Muscle layer of duodenum (tissue), 2 donors: ENCODE results near the gene UBLCP1.

Experiments
- H3K27ac ChIP-seq: one replicate; pipeline ENCODE4 v1.7.0; 2013; ENCODE audit warnings: mild to moderate bottlenecking, low read length
- H3K27me3 ChIP-seq: one replicate; pipeline ENCODE4 v1.7.0; 2013; ENCODE audit warnings: low read depth, mild to moderate bottlenecking, control low read depth, low read length
- H3K36me3 ChIP-seq, 2 donors: one replicate each; pipeline ENCODE4 v1.7.0; 2013; ENCODE audit warnings: low read length in 2 of 2, control low read depth in 1 of 2, mild to moderate bottlenecking in 1 of 2; ENCODE audit not compliant: insufficient read depth in 2 of 2, control insufficient read depth in 1 of 2
- H3K4me1 ChIP-seq, 2 donors: one replicate each; pipeline ENCODE4 v1.7.0; 2013; ENCODE audit warnings: low read length in 2 of 2, mild to moderate bottlenecking in 2 of 2, control low read depth in 1 of 2, moderate library complexity in 1 of 2; ENCODE audit not compliant: insufficient read depth in 2 of 2, control insufficient read depth in 1 of 2
- H3K4me3 ChIP-seq, 2 donors: one replicate each; pipeline ENCODE4 v1.7.0; 2013; ENCODE audit warnings: low read length in 2 of 2, low read depth in 1 of 2, mild to moderate bottlenecking in 1 of 2
- H3K9me3 ChIP-seq, 2 donors: one replicate each; pipeline ENCODE4 v1.7.0; 2013; ENCODE audit warnings: low read length in 2 of 2, control low read depth in 1 of 2, mild to moderate bottlenecking in 1 of 2; ENCODE audit not compliant: control insufficient read depth in 1 of 2
- donor health status: healthy.

Gene UBLCP1

GRCh38 chr5:159332800-159333544 is 69.9 kb downstream of the UBLCP1 start:
- no peak overlapping the region for H3K4me3 ChIP-seq
- no peaks in the 10 kb centered on the region for H3K36me3 ChIP-seq
- H3K9me3 ChIP-seq, result no peaks in the 10 kb centered on the region
- peaks cover 7% of the 10 kb centered on the region for H3K27me3 ChIP-seq
- peaks cover 0 to 10% of the 10 kb centered on the region in 2 donors for H3K4me1 ChIP-seq
- no peak overlapping the region for H3K27ac ChIP-seq

GRCh38 chr5:159333545-159333925 is 70.4 kb downstream of the UBLCP1 start:
- no peak overlapping the region for H3K27ac ChIP-seq
- H3K36me3 ChIP-seq, result no peaks in the 10 kb centered on the region
- peaks cover 7% of the 10 kb centered on the region for H3K27me3 ChIP-seq
- no peak overlapping the region for H3K4me3 ChIP-seq
- H3K9me3 ChIP-seq, result no peaks in the 10 kb centered on the region
- peaks cover 0 to 10% of the 10 kb centered on the region in 2 donors for H3K4me1 ChIP-seq
